GM12878 (cell line): ENCODE data around the gene GID8. TPM values are rescaled to one million over a fixed set of nuclear protein-coding genes. Genes with fewer than 3 reads are reported as not detected.

ENCODE experiments used
- ATAC-seq: fragments of 200-7000 bp; cut with Tn5 transposase; 3 replicates; pipeline ENCODE4 v1.9.1; 2020; ENCODE audit warnings: mild to moderate bottlenecking, moderate library complexity
- BruUV-seq: library from RNA; stranded (reverse); fragments of 400-500 nt; replicated peaks from 2 replicates; lab custom pipeline; 2021; lab: Mats Ljungman, UMichigan
- CTCF ChIA-PET: fragments of 300-600 bp; sonication (Branson Sonifier 250); formaldehyde crosslinking; extraction: SDS; loops from one replicate; lab custom pipeline; 2021; ENCODE audit warnings: inconsistent platforms; lab: Yijun Ruan, JAX
- POLR2A ChIA-PET: fragments of 350-600 bp; formaldehyde crosslinking; extraction: SDS; loops from one replicate; lab custom pipeline; 2021; ENCODE audit warnings: inconsistent platforms; lab: Charles Lee
- RAD21 ChIA-PET: fragments of 300-600 bp; sonication (Branson Sonifier 250); formaldehyde crosslinking; loops from one replicate; lab custom pipeline; 2023; ENCODE audit warnings: antibody characterized with exemption; ENCODE audit not compliant: unreplicated experiment; lab: Charles Lee
- SMC1A ChIA-PET: fragments of 300-600 bp; sonication (Branson Sonifier 250); formaldehyde crosslinking; loops from one replicate; lab custom pipeline; 2023; ENCODE audit not compliant: unreplicated experiment, uncharacterized antibody; lab: Charles Lee
- DNase-seq: peaks from one replicate; pipeline ENCODE4 v3.0.0-alpha.2; 2011; ENCODE audit warnings: low read depth, low spot score
- FAIRE-seq: peaks from 3 replicates; lab custom pipeline; 2011; peaks lifted over from hg19 to GRCh38; lab: Jason Lieb, UNC
- H2AFZ ChIP-seq: 2 replicates; pipeline ENCODE4 v1.6.0; 2011; ENCODE audit warnings: low read depth, low read length, control low read depth; ENCODE audit not compliant: control insufficient read depth
- H3K27ac ChIP-seq: 2 replicates; pipeline ENCODE4 v1.5.1; 2011; ENCODE audit warnings: control low read depth; ENCODE audit not compliant: control insufficient read depth, insufficient read depth
- H3K27me3 ChIP-seq, 2 experiments: replicated peaks in 1 of 2; 2 replicates each; pipeline versions ENCODE4 v1.6.0 to v1.6.1; 2011; ENCODE audit warnings: low read length in 1 of 2; ENCODE audit not compliant: control insufficient read depth in 2 of 2, insufficient read depth in 2 of 2
- H3K36me3 ChIP-seq, 2 experiments: 2 replicates each; pipeline ENCODE4 v1.5.1; 2011; ENCODE audit warnings: low read length in 1 of 2; ENCODE audit not compliant: control insufficient read depth in 2 of 2, insufficient read depth in 2 of 2
- H3K4me1 ChIP-seq: 2 replicates; pipeline ENCODE4 v1.6.1; 2011; ENCODE audit warnings: mild to moderate bottlenecking, low read length, moderate library complexity, mixed read lengths; ENCODE audit not compliant: control insufficient read depth, insufficient read depth
- H3K4me2 ChIP-seq: 2 replicates; pipeline ENCODE4 v1.6.0; 2011; ENCODE audit warnings: control low read depth; ENCODE audit not compliant: control insufficient read depth, insufficient read depth
- H3K4me3 ChIP-seq: fragments of 200-600 bp; sonication (generic); 2 replicates; pipeline ENCODE4 v1.5.1; 2016
- H3K79me2 ChIP-seq: 2 replicates; pipeline ENCODE4 v1.6.0; 2011; ENCODE audit warnings: low read length; ENCODE audit not compliant: control insufficient read depth, insufficient read depth
- H3K9ac ChIP-seq: 2 replicates; pipeline ENCODE4 v1.8.0; 2011; ENCODE audit warnings: low read length, control low read depth, mixed read lengths; ENCODE audit not compliant: control insufficient read depth, insufficient read depth
- H3K9me3 ChIP-seq: replicated peaks from 3 replicates; pipeline ENCODE4 v1.5.1; 2011; ENCODE audit warnings: mild to moderate bottlenecking, low read length; ENCODE audit not compliant: control insufficient read depth, insufficient read depth
- H4K20me1 ChIP-seq: 2 replicates; pipeline ENCODE4 v1.6.0; 2011; ENCODE audit not compliant: control insufficient read depth, insufficient read depth
- BCL11A ChIP-seq: IDR thresholded peaks from 2 replicates; pipeline ENCODE4 v1.6.1; 2011; ENCODE audit warnings: low read depth, low read length
- IKZF2 ChIP-seq, 2 experiments: fragments of 450-650 bp; IDR thresholded peaks; 2 replicates each; pipeline ENCODE4 v1.6.1; 2017; ENCODE audit warnings: mild to moderate bottlenecking in 2 of 2, moderate library complexity in 2 of 2
- SMAD1 ChIP-seq: fragments of 450-650 bp; IDR thresholded peaks from 2 replicates; pipeline ENCODE4 v1.6.1; 2018; ENCODE audit warnings: mild to moderate bottlenecking, low read depth; ENCODE audit not compliant: partially characterized antibody
- WGBS: methylation state at CpG from one replicate; pipeline ENCODE4 v1.1.6; 2016; ENCODE audit warnings: low lambda C conversion rate; ENCODE audit not compliant: insufficient replicate concordance, insufficient coverage; ENCODE audit errors: missing lambda C conversion rate; 5-methylcytosine and 5-hydroxymethylcytosine counted together
- in situ Hi-C: fragments of 300-500 bp; cut with MboI; formaldehyde crosslinking; loops from 9 replicates; pipeline ENCODE4 v1.14.3; 2018; ENCODE audit warnings: mixed read lengths
- intact Hi-C: fragments of 100-400 bp; cut with micrococcal nuclease; formaldehyde crosslinking; loops from one replicate; pipeline ENCODE4 v1.14.2; 2022; ENCODE audit not compliant: unreplicated experiment
- polyA plus RNA-seq, 11 experiments: library from polyadenylated mRNA; depleted of rRNA in 4 of 11; unstranded in 6 of 11; stranded (reverse) in 5 of 11; fragments of >200 nt; fragmentation: Nextera tagmentation in 4 of 11; fragmentation: Illumina TruSeq in 1 of 11; extraction: Ambion mirVana in 4 of 11; extraction: Trizol in 1 of 11; gene quantifications; 1 replicate in 1 of 11; 2 replicates in 10 of 11; pipeline versions ENCODE4 v1.2.1 to v1.2.3, GENCODE V29; 2011 to 2016; ENCODE audit warnings: inconsistent platforms in 2 of 11, missing spikeins in 2 of 11, low read depth in 1 of 11
- total RNA-seq, 4 experiments: library from RNA; depleted of rRNA in 3 of 4; stranded (reverse); fragments of >200 nt in 3 of 4; fragmentation: Illumina TruSeq in 1 of 4; extraction: Trizol in 1 of 4; gene quantifications; 2 replicates each; pipeline versions ENCODE4 v1.2.1 to v1.2.3, GENCODE V29; 2013 to 2021
- TF ChIP-seq, protein P1 (sequence below): IDR thresholded peaks from 2 replicates; pipeline ENCODE4 v1.6.1; 2012; ENCODE audit warnings: improper control_type of control experiment, low read depth, low read length; ENCODE audit not compliant: insufficient replicate concordance

GID8 gene
- total and polyA plus RNA-seq, 10 of the 15 experiments (the other 5 are each of a cell fraction or from before 2014, with no cell fraction given) = 12.0 to 33.8 (median 22.2) TPM

DNA sequence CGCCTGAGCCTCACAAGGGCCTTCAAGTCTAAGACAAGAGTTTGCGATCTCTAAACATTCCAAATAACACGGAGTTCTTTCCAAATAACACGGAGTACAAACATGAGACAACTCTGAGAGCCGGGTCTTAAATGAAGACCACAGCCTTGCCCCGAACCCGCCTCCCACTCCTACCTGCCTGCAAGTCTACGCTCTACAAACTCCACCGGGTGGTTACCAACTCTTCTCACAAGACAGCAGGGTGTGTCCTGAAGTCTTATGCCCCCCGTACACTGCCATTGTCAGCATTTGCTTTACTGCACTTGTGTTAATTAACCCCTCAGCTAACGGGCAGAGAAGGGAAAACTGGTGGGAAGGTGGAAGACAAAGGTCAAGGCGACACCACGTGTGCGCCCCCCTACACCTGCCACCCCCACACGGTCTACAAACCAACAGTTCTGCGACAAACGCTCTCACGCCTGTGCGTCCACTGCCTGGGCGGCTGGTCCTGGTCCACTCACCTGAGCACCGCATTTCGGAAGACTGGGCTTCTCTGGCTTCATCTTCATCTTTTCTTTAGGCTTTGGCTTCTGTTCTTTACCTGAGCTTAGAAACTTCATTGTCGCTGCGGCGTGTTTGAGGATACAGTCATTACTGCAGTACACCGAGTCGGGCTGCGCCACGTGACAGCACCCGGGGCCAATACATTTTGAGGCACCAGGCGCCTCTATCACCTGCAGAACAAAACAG is 31.1 kb upstream of the GID8 start:
- H3K27ac ChIP-seq = no peak overlapping the region
- H3K4me3 ChIP-seq = no peak overlapping the region
- FAIRE-seq = no peak
- SMC1A ChIA-PET = interaction anchor here (1.1 to 2.3 kb wide), 5 partner anchors 10 to 47 kb away, joined by 3 to 8 read pairs (median 7); no protein-coding TSS in a partner anchor
- peaks cover 51% of the 10 kb centered on the region in 2 experiments for H3K36me3 ChIP-seq
- no peaks in the 10 kb centered on the region for H3K4me1 ChIP-seq
- POLR2A ChIA-PET = interaction anchor here (0.5 kb wide), 1 partner anchor 31 kb away, joined by 3 read pairs; no protein-coding TSS in a partner anchor
- no peak overlapping the region for H3K9ac ChIP-seq
- no peak for TF ChIP-seq IKZF2 (IDR thresholded peaks at IDR 0.05)
- TF ChIP-seq SMAD1 = no peak
- TF ChIP-seq, protein P1, sequence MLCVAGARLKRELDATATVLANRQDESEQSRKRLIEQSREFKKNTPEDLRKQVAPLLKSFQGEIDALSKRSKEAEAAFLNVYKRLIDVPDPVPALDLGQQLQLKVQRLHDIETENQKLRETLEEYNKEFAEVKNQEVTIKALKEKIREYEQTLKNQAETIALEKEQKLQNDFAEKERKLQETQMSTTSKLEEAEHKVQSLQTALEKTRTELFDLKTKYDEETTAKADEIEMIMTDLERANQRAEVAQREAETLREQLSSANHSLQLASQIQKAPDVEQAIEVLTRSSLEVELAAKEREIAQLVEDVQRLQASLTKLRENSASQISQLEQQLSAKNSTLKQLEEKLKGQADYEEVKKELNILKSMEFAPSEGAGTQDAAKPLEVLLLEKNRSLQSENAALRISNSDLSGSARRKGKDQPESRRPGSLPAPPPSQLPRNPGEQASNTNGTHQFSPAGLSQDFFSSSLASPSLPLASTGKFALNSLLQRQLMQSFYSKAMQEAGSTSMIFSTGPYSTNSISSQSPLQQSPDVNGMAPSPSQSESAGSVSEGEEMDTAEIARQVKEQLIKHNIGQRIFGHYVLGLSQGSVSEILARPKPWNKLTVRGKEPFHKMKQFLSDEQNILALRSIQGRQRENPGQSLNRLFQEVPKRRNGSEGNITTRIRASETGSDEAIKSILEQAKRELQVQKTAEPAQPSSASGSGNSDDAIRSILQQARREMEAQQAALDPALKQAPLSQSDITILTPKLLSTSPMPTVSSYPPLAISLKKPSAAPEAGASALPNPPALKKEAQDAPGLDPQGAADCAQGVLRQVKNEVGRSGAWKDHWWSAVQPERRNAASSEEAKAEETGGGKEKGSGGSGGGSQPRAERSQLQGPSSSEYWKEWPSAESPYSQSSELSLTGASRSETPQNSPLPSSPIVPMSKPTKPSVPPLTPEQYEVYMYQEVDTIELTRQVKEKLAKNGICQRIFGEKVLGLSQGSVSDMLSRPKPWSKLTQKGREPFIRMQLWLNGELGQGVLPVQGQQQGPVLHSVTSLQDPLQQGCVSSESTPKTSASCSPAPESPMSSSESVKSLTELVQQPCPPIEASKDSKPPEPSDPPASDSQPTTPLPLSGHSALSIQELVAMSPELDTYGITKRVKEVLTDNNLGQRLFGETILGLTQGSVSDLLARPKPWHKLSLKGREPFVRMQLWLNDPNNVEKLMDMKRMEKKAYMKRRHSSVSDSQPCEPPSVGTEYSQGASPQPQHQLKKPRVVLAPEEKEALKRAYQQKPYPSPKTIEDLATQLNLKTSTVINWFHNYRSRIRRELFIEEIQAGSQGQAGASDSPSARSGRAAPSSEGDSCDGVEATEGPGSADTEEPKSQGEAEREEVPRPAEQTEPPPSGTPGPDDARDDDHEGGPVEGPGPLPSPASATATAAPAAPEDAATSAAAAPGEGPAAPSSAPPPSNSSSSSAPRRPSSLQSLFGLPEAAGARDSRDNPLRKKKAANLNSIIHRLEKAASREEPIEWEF = no peak
- no peak for TF ChIP-seq BCL11A
- TF ChIP-seq, all 136 proteins: peak for 0
- Histone ChIP-seq H3K27me3 (no peaks in the 10 kb centered on the region), H3K9me3 (no peaks in the 10 kb centered on the region), H3K79me2 (peaks cover 1% of the 10 kb centered on the region; the same call in 1 of the 2 replicates), H3K4me2 (no peak overlapping the region), H2AFZ (no peak overlapping the region), H4K20me1 (peaks cover 2% of the 10 kb centered on the region; the same call in 1 of the 2 replicates)
- intact Hi-C loops (no loop called here), in situ Hi-C loops (no loop called here)
- no peak for ATAC-seq
- DNase-seq = no peak
- RAD21 ChIA-PET = interaction anchor here (1.4 to 1.8 kb wide), 2 partner anchors 10 to 102 kb away, joined by 6 to 7 read pairs; no protein-coding TSS in a partner anchor
- no TSS peak for BruUV-seq
- WGBS = 92% methylated on average over 31 of the region's 31 CpGs
- CTCF ChIA-PET = interaction anchor here (0.6 to 2.8 kb wide), 10 partner anchors 9 to 47 kb away, joined by 3 to 27 read pairs (median 6); partner anchors contain the start of genes GID8 and SLC17A9
